ENCODE data around the gene LAMC2. TPM values are rescaled to one million over a fixed set of nuclear protein-coding genes. Genes with fewer than 3 reads are reported as not detected.

Gene LAMC2
- total RNA-seq, 1 experiment from 2014 or later: 642 TPM

GRCh38 chr1:183222909-183223308, 36.8 kb downstream of the LAMC2 start:
- CTCF ChIA-PET: interaction anchor here (0.6 kb wide), 1 partner anchor 105 kb away, joined by 3 read pairs; no protein-coding TSS in a partner anchor
- no TSS peak for BruUV-seq (replicated peaks)
- no peak for TF ChIP-seq CTCF (IDR thresholded peaks at IDR 0.05; ENCODE audit: unreplicated experiment)
- Mint-ChIP-seq H3K36me3 (ENCODE audit: insufficient read depth, unreplicated experiment) (peaks cover 48% of the 10 kb centered on the region), H3K9me3 (ENCODE audit: low read depth, unreplicated experiment) (no peaks in the 10 kb centered on the region), H3K27me3 (ENCODE audit: unreplicated experiment) (no peaks in the 10 kb centered on the region), H3K4me3 (ENCODE audit: low read depth, unreplicated experiment) (no peak overlapping the region), H3K27ac (ENCODE audit: unreplicated experiment) (no peak overlapping the region), H3K4me1 (ENCODE audit: low read depth, unreplicated experiment) (peaks cover 8% of the 10 kb centered on the region)
- intact Hi-C loops (cut with micrococcal nuclease; ENCODE audit: unreplicated experiment): no loop called here
- DNase-seq: no peak

- Mint-ChIP-seq H3K27ac (ENCODE audit: unreplicated experiment) (no peak overlapping the region), H3K4me1 (ENCODE audit: low read depth, unreplicated experiment) (peaks cover 8% of the 10 kb centered on the region), H3K36me3 (ENCODE audit: insufficient read depth, unreplicated experiment) (peaks cover 45% of the 10 kb centered on the region), H3K4me3 (ENCODE audit: low read depth, unreplicated experiment) (no peak overlapping the region), H3K9me3 (ENCODE audit: low read depth, unreplicated experiment) (no peaks in the 10 kb centered on the region), H3K27me3 (ENCODE audit: unreplicated experiment) (no peaks in the 10 kb centered on the region)
- intact Hi-C loops (cut with micrococcal nuclease; ENCODE audit: unreplicated experiment): no loop called here
- CTCF ChIA-PET: interaction anchor here (1.3 kb wide), 1 partner anchor 60 kb away, joined by 3 read pairs; no protein-coding TSS in a partner anchor
- no peak for TF ChIP-seq CTCF (IDR thresholded peaks at IDR 0.05; ENCODE audit: unreplicated experiment)
- BruUV-seq (replicated peaks): no TSS peak
- DNase-seq: no peak
These were observed 37.4 kb downstream of the LAMC2 start for GRCh38 chr1:183223467-183223866.

- Mint-ChIP-seq H3K4me1 (ENCODE audit: low read depth, unreplicated experiment) (peaks cover 18% of the 10 kb centered on the region), H3K4me3 (ENCODE audit: low read depth, unreplicated experiment) (no peak overlapping the region), H3K9me3 (ENCODE audit: low read depth, unreplicated experiment) (no peaks in the 10 kb centered on the region), H3K27ac (ENCODE audit: unreplicated experiment) (peak overlapping the region; percentile 8), H3K27me3 (ENCODE audit: unreplicated experiment) (no peaks in the 10 kb centered on the region), H3K36me3 (ENCODE audit: insufficient read depth, unreplicated experiment) (peaks cover 45% of the 10 kb centered on the region)
- intact Hi-C loops (cut with micrococcal nuclease; ENCODE audit: unreplicated experiment): no loop called here
- no peak for DNase-seq
- TF ChIP-seq CTCF (IDR thresholded peaks at IDR 0.05; ENCODE audit: unreplicated experiment): no peak
- CTCF ChIA-PET: interaction anchor here (0.6 to 1.3 kb wide), 3 partner anchors 8 to 404 kb away, joined by 3 to 5 read pairs (median 3); no protein-coding TSS in a partner anchor
- no TSS peak for BruUV-seq (replicated peaks)
These were observed 40.3 kb downstream of the LAMC2 start for GRCh38 chr1:183226361-183226760.

- intact Hi-C loops (cut with micrococcal nuclease; ENCODE audit: unreplicated experiment): no loop called here
- no peak for DNase-seq
- no peaks in the 10 kb centered on the region for H3K9me3 Mint-ChIP-seq (ENCODE audit: low read depth, unreplicated experiment)
- no TSS peak for BruUV-seq (replicated peaks)
- H3K27me3 Mint-ChIP-seq (ENCODE audit: unreplicated experiment): no peaks in the 10 kb centered on the region
- TF ChIP-seq CTCF (IDR thresholded peaks at IDR 0.05; ENCODE audit: unreplicated experiment): no peak
- CTCF ChIA-PET: interaction anchor here (1.2 kb wide), 1 partner anchor 18 kb away, joined by 3 read pairs; no protein-coding TSS in a partner anchor
- H3K36me3 Mint-ChIP-seq (ENCODE audit: insufficient read depth, unreplicated experiment): peaks cover 45% of the 10 kb centered on the region
- peak overlapping the region; percentile 8 for H3K27ac Mint-ChIP-seq (ENCODE audit: unreplicated experiment)
- H3K4me1 Mint-ChIP-seq (ENCODE audit: low read depth, unreplicated experiment): peaks cover 18% of the 10 kb centered on the region
- no peak overlapping the region for H3K4me3 Mint-ChIP-seq (ENCODE audit: low read depth, unreplicated experiment)
These were observed 40.9 kb downstream of the LAMC2 start for GRCh38 chr1:183226963-183227362.
